Transverse colon (tissue), 4 donors: ENCODE data around the gene MYO1C.

Experiments used
- CTCF ChIP-seq, 5 experiments: fragments of 200-600 bp in 3 of 5; fragments of 450-650 bp in 2 of 5; sonication (generic) in 3 of 5; IDR thresholded peaks; 1 replicate in 2 of 5; 2 replicates in 3 of 5; pipeline ENCODE4 v1.5.1; 2016 to 2017; ENCODE audit warnings: antibody characterized with exemption in 5 of 5, inconsistent platforms in 3 of 5, mild to moderate bottlenecking in 2 of 5, moderate library complexity in 1 of 5
- POLR2A ChIP-seq: fragments of 450-650 bp; IDR thresholded peaks from one replicate; pipeline ENCODE4 v1.6.1; 2016; ENCODE audit warnings: antibody characterized with exemption, mild to moderate bottlenecking, moderate library complexity
- POLR2AphosphoS5 ChIP-seq, 3 donors: sonication (generic); formaldehyde crosslinking; IDR thresholded peaks; one replicate each; pipeline ENCODE4 v1.6.1; 2016; ENCODE audit warnings: antibody characterized with exemption in 3 of 3

- no peak for TF ChIP-seq CTCF (IDR thresholded peaks at IDR 0.05)
- TF ChIP-seq POLR2AphosphoS5 (IDR thresholded peaks at IDR 0.05) = peak; percentile 67 to 78 (median 70)
- TF ChIP-seq POLR2A = peak; percentile 72
Measured at GRCh38 chr17:1490643-1491442, 1.6 kb downstream of the MYO1C start.
